ENCODE results near the gene SDCCAG8. TPM values are rescaled to one million over a fixed set of nuclear protein-coding genes. Genes with fewer than 3 reads are reported as not detected.
A peak's percentile ranks its signal among the peaks of the same experiment; 100 is the strongest.

Gene SDCCAG8
- total RNA-seq, 1 experiment from 2014 or later: 10.0 TPM

- Histone ChIP-seq H2BK20ac (ENCODE audit: low read depth, low read length, poor library complexity, severe bottlenecking) (no peak overlapping the region), H2BK120ac (ENCODE audit: low read depth, low read length, poor library complexity, severe bottlenecking) (no peak overlapping the region), H3K79me2 (ENCODE audit: insufficient read depth, low read length) (no peaks in the 10 kb centered on the region), H3T11ph (ENCODE audit: low read length) (no peak overlapping the region), H3K56ac (ENCODE audit: insufficient read length, low read depth, low read length) (no peak overlapping the region), H3K23me2 (ENCODE audit: insufficient read length, low read depth, low read length, poor library complexity, severe bottlenecking) (no peaks in the 10 kb centered on the region), H4K5ac (ENCODE audit: insufficient read length, low read depth, low read length) (no peak overlapping the region), H2BK5ac (ENCODE audit: insufficient read length, low read length) (no peak overlapping the region), H3K18ac (ENCODE audit: insufficient read length, low read depth, low read length) (no peak overlapping the region), H3K4me2 (ENCODE audit: insufficient read depth, insufficient read length, low read length) (no peak overlapping the region), H3K9ac (ENCODE audit: extremely low read depth, insufficient read length, low read length) (no peak overlapping the region), H3K23ac (ENCODE audit: insufficient read length, low read depth, low read length) (no peak overlapping the region), H2BK15ac (ENCODE audit: low read depth, low read length) (no peak overlapping the region), H4K91ac (ENCODE audit: insufficient read length, low read depth, low read length) (no peak overlapping the region), H3K9me3 (ENCODE audit: control insufficient read depth, low read depth, low read length) (no peaks in the 10 kb centered on the region), H3K27ac (ENCODE audit: insufficient read length, low read depth, low read length) (no peak overlapping the region), H3K27me3 (ENCODE audit: insufficient read depth, low read length) (no peaks in the 10 kb centered on the region), H3K4ac (ENCODE audit: low read depth, low read length) (no peak overlapping the region), H3K4me1 (ENCODE audit: insufficient read depth, low read length) (no peaks in the 10 kb centered on the region), H4K20me1 (ENCODE audit: control insufficient read depth, insufficient read depth, insufficient read length) (no peaks in the 10 kb centered on the region), H2AK5ac (ENCODE audit: insufficient read length, low read length) (no peak overlapping the region), H2AFZ (ENCODE audit: low read length) (no peak overlapping the region), H3K79me1 (ENCODE audit: insufficient read depth, low read depth, low read length, poor library complexity, severe bottlenecking) (no peaks in the 10 kb centered on the region), H2BK12ac (ENCODE audit: insufficient read length, low read depth, low read length) (no peak overlapping the region), H3K14ac (ENCODE audit: insufficient read depth, low read length) (no peak overlapping the region), H4K8ac (replicated peaks; ENCODE audit: insufficient read length, low read depth, low read length) (no peak overlapping the region)
- Mint-ChIP-seq H3K27me3 (ENCODE audit: low read depth) (no peaks in the 10 kb centered on the region; the same call in 1 of the 2 replicates), H3K4me1 (peaks cover 6 to 10% of the 10 kb centered on the region in 2 experiments; a peak in 3 of 4 replicates), H3K4me3 (no peak overlapping the region), H3K9me3 (no peaks in the 10 kb centered on the region), H3K36me3 (ENCODE audit: insufficient read depth in 1 of 3, low read depth in 3 of 3) (no peaks in the 10 kb centered on the region; a peak in 2 of 7 replicates), H3K27ac (peak overlapping the region in 1 of 3 experiments; percentile 2; a peak in 2 of 7 replicates)
- DNase-seq: no peak
- TF ChIP-seq CTCF (conservative IDR thresholded peaks at IDR 0.05): no peak
Observed at GRCh38 chr1:243539636-243540035, 283.8 kb downstream of the SDCCAG8 start.
